Astrocyte (in vitro differentiated cells and primary cell): Measurements from ENCODE around the gene HNRNPUL1. TPM values are rescaled to one million over a fixed set of nuclear protein-coding genes. Genes with fewer than 3 reads are reported as not detected.

Source experiments
- DNase-seq: peaks from one replicate; pipeline ENCODE4 v3.0.0-alpha.2; 2010; ENCODE audit warnings: low read depth
- FAIRE-seq: peaks from 2 replicates; lab custom pipeline; 2011; peaks lifted over from hg19 to GRCh38; lab: Jason Lieb, UNC
- H2AFZ ChIP-seq: 2 replicates; pipeline ENCODE4 v1.6.0; 2012; ENCODE audit warnings: low read depth, low read length, inconsistent platforms
- H3K27ac ChIP-seq: 2 replicates; pipeline ENCODE4 v1.5.1; 2011; ENCODE audit warnings: low read depth, low read length, inconsistent platforms
- H3K27me3 ChIP-seq: 2 replicates; pipeline ENCODE4 v1.6.0; 2011; ENCODE audit warnings: low read length, inconsistent platforms; ENCODE audit not compliant: insufficient read depth
- H3K36me3 ChIP-seq: 2 replicates; pipeline ENCODE4 v1.5.1; 2011; ENCODE audit warnings: low read length, inconsistent platforms; ENCODE audit not compliant: insufficient read depth
- H3K4me1 ChIP-seq: 2 replicates; pipeline ENCODE4 v1.5.1; 2011; ENCODE audit warnings: low read length, inconsistent platforms; ENCODE audit not compliant: insufficient read depth
- H3K4me2 ChIP-seq: 2 replicates; pipeline ENCODE4 v1.6.0; 2012; ENCODE audit warnings: low read length, inconsistent platforms
- H3K4me3 ChIP-seq: 2 replicates; pipeline ENCODE4 v1.5.1; 2011; ENCODE audit warnings: low read depth, mild to moderate bottlenecking, low read length, inconsistent platforms; ENCODE audit not compliant: insufficient read depth
- H3K79me2 ChIP-seq: 2 replicates; pipeline ENCODE4 v1.6.0; 2012; ENCODE audit warnings: mild to moderate bottlenecking, low read length, inconsistent platforms; ENCODE audit not compliant: insufficient read depth
- H3K9ac ChIP-seq: 2 replicates; pipeline ENCODE4 v1.6.0; 2012; ENCODE audit warnings: mild to moderate bottlenecking, low read length, inconsistent platforms
- H3K9me3 ChIP-seq: 2 replicates; pipeline ENCODE4 v1.5.1; 2012; ENCODE audit warnings: low read depth, mild to moderate bottlenecking, low read length, inconsistent platforms; ENCODE audit not compliant: insufficient read depth
- H4K20me1 ChIP-seq: 2 replicates; pipeline ENCODE4 v1.6.0; 2012; ENCODE audit warnings: low read length, inconsistent platforms; ENCODE audit not compliant: insufficient read depth
- H3K27ac Mint-ChIP-seq: one replicate; pipeline ENCODE4 v1.8.0; 2021; ENCODE audit warnings: mild to moderate bottlenecking, mixed read lengths; ENCODE audit not compliant: unreplicated experiment
- H3K27me3 Mint-ChIP-seq: one replicate; pipeline ENCODE4 v1.8.0; 2021; ENCODE audit warnings: low read depth, mixed read lengths; ENCODE audit not compliant: unreplicated experiment
- H3K36me3 Mint-ChIP-seq: one replicate; pipeline ENCODE4 v1.8.0; 2021; ENCODE audit warnings: low read depth, mixed read lengths; ENCODE audit not compliant: unreplicated experiment
- H3K4me1 Mint-ChIP-seq: one replicate; pipeline ENCODE4 v1.8.0; 2021; ENCODE audit warnings: low read depth, mixed read lengths; ENCODE audit not compliant: unreplicated experiment
- H3K4me3 Mint-ChIP-seq: one replicate; pipeline ENCODE4 v1.8.0; 2021; ENCODE audit warnings: mild to moderate bottlenecking, moderate library complexity, mixed read lengths; ENCODE audit not compliant: unreplicated experiment
- H3K9me3 Mint-ChIP-seq: one replicate; pipeline ENCODE4 v1.8.0; 2021; ENCODE audit warnings: mild to moderate bottlenecking, mixed read lengths; ENCODE audit not compliant: unreplicated experiment
- EZH2 ChIP-seq: IDR thresholded peaks from 2 replicates; pipeline ENCODE4 v1.6.1; 2012; ENCODE audit warnings: mild to moderate bottlenecking, low read length, inconsistent platforms; ENCODE audit not compliant: insufficient read depth
- total RNA-seq: library from RNA; stranded (reverse); gene quantifications from 2 replicates; pipeline ENCODE4 v1.2.1, GENCODE V29; 2021
- TF ChIP-seq, protein P1 (sequence below): IDR thresholded peaks from 2 replicates; pipeline ENCODE4 v1.5.1; 2011; ENCODE audit warnings: low read depth, mild to moderate bottlenecking, inconsistent platforms, low read length, moderate library complexity; ENCODE audit not compliant: insufficient read depth

The HNRNPUL1 gene
- total RNA-seq, 1 donor from 2014 or later, result 174 TPM

DNA sequence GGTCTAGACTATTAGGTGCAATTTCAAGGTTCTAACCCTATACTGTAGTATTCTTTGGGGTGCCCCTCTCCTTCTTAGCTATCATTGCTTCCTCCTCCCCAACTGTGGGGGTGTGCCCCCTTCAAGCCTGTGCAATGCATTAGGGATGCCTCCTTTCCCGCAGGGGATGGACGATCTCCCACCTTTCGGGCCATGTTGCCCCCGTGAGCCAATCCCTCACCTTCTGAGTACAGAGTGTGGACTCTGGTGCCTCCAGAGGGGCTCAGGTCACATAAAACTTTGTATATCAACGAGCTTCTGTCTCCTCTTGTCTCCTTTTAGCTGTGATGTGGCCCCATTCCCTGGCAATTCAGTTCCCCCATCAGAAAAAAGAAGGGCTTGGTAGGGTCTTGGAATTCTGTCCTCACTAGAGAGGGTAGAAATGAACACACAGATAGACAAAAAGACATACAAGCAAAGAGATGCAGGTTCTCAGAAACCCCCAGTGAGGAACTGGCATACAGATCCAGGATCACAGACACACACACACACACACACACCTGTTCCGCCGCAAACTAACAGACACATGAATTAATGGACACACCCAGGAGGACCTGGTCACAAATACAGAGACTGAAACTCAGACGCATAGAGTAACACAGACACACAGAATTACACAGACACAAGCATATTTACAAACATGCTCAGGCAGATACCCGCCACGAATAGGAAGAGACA lies 2.5 kb upstream of the HNRNPUL1 start:
- H3K27me3 Mint-ChIP-seq, result no peaks in the 10 kb centered on the region
- Histone ChIP-seq H3K79me2 (peaks cover 36% of the 10 kb centered on the region), H3K27me3 (no peaks in the 10 kb centered on the region), H3K9me3 (no peaks in the 10 kb centered on the region), H3K4me2 (peak overlapping the region; percentile 97), H3K4me1 (peaks cover 18% of the 10 kb centered on the region), H3K36me3 (peaks cover 36% of the 10 kb centered on the region), H2AFZ (peak overlapping the region; percentile 68), H3K27ac (peak overlapping the region; percentile 98), H4K20me1 (peaks cover 20% of the 10 kb centered on the region), H3K9ac (peak overlapping the region; percentile 99), H3K4me3 (peak overlapping the region; percentile 64)
- no peak for FAIRE-seq
- peaks cover 23% of the 10 kb centered on the region for H3K36me3 Mint-ChIP-seq
- peak overlapping the region; percentile 99 for H3K27ac Mint-ChIP-seq
- peaks cover 11% of the 10 kb centered on the region for H3K4me1 Mint-ChIP-seq
- no peaks in the 10 kb centered on the region for H3K9me3 Mint-ChIP-seq
- DNase-seq, result no peak
- H3K4me3 Mint-ChIP-seq, result peak overlapping the region; percentile 88
- TF ChIP-seq, protein P1, sequence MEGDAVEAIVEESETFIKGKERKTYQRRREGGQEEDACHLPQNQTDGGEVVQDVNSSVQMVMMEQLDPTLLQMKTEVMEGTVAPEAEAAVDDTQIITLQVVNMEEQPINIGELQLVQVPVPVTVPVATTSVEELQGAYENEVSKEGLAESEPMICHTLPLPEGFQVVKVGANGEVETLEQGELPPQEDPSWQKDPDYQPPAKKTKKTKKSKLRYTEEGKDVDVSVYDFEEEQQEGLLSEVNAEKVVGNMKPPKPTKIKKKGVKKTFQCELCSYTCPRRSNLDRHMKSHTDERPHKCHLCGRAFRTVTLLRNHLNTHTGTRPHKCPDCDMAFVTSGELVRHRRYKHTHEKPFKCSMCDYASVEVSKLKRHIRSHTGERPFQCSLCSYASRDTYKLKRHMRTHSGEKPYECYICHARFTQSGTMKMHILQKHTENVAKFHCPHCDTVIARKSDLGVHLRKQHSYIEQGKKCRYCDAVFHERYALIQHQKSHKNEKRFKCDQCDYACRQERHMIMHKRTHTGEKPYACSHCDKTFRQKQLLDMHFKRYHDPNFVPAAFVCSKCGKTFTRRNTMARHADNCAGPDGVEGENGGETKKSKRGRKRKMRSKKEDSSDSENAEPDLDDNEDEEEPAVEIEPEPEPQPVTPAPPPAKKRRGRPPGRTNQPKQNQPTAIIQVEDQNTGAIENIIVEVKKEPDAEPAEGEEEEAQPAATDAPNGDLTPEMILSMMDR, result no peak
- no peak for TF ChIP-seq EZH2

DNA sequence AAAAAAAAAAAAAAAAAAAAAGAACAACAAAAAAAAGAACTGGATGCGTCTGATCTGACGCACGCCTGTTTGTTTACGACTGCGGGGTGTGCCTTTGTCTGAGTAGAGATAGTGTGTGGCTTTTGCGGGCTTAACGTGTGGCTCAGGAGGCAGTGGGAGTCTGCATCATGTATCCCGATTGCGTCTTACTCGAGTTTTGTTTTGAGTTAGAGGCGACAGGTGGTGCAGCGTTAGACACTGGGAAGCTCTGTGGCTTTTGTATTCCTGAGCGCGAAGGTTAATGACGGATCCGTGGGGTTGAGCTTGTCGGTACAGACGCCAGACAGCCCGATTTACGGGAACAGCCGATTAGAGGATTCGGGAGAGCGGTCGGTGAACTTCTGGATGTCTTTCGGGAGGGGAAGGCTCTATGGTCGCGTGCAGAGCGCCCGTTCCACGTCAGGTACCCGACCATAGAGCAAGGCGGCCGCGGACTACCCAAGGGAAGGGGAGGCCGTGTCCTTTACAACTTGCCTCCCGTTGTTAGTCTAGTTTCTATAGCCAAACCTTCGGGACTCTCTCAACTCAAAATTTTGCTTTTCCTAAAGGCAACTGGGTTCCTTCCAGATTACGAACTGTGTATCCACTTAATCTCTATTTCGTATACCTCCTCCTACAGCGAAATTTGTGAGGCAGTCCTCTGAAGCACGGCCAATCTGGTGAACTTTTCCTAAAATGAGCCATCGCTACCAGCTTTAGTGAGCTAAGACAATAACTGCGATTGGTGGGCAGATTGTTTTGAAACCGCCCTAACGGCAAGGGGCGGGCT lies 926 bp upstream of the HNRNPUL1 start:
- Histone ChIP-seq H3K27ac (peak overlapping the region; percentile 98), H2AFZ (peak overlapping the region; percentile 37), H3K4me2 (peak overlapping the region; percentile 97), H3K79me2 (peaks cover 51% of the 10 kb centered on the region), H3K4me3 (peak overlapping the region; percentile 82), H3K36me3 (peaks cover 34% of the 10 kb centered on the region), H3K9me3 (no peaks in the 10 kb centered on the region), H3K9ac (peak overlapping the region; percentile 99), H3K27me3 (no peaks in the 10 kb centered on the region), H3K4me1 (peaks cover 27% of the 10 kb centered on the region), H4K20me1 (peaks cover 28% of the 10 kb centered on the region)
- Mint-ChIP-seq H3K27ac (peak overlapping the region; percentile 99), H3K4me1 (peaks cover 21% of the 10 kb centered on the region), H3K27me3 (no peaks in the 10 kb centered on the region), H3K9me3 (no peaks in the 10 kb centered on the region), H3K36me3 (peaks cover 18% of the 10 kb centered on the region), H3K4me3 (peak overlapping the region; percentile 88)
- TF ChIP-seq, protein P1, result no peak
- TF ChIP-seq EZH2, result no peak
- FAIRE-seq, result no peak
- DNase-seq, result peak; percentile 81
